Astrocyte (in vitro differentiated cells and primary cell): ENCODE measurements around the gene ADRA2A.

ENCODE experiments used
- EZH2 ChIP-seq: IDR thresholded peaks from 2 replicates; pipeline ENCODE4 v1.6.1; 2012; ENCODE audit warnings: mild to moderate bottlenecking, low read length, inconsistent platforms; ENCODE audit not compliant: insufficient read depth
- TF ChIP-seq, protein P1 (sequence below): IDR thresholded peaks from 2 replicates; pipeline ENCODE4 v1.5.1; 2011; ENCODE audit warnings: low read depth, mild to moderate bottlenecking, inconsistent platforms, low read length, moderate library complexity; ENCODE audit not compliant: insufficient read depth

DNA sequence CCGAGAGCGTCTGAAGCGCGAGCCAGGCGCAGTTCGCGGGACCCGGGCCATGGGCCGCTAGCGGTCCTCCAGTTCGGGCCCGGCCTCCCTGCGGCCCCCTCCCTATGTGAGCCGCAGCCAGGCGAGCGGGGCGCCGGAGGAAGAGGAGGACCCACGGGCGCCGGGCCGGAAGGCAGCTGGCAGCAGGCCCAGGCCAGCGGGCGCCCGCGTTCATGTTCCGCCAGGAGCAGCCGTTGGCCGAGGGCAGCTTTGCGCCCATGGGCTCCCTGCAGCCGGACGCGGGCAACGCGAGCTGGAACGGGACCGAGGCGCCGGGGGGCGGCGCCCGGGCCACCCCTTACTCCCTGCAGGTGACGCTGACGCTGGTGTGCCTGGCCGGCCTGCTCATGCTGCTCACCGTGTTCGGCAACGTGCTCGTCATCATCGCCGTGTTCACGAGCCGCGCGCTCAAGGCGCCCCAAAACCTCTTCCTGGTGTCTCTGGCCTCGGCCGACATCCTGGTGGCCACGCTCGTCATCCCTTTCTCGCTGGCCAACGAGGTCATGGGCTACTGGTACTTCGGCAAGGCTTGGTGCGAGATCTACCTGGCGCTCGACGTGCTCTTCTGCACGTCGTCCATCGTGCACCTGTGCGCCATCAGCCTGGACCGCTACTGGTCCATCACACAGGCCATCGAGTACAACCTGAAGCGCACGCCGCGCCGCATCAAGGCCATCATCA is 1.1 kb downstream of the ADRA2A start:
- TF ChIP-seq, protein P1, sequence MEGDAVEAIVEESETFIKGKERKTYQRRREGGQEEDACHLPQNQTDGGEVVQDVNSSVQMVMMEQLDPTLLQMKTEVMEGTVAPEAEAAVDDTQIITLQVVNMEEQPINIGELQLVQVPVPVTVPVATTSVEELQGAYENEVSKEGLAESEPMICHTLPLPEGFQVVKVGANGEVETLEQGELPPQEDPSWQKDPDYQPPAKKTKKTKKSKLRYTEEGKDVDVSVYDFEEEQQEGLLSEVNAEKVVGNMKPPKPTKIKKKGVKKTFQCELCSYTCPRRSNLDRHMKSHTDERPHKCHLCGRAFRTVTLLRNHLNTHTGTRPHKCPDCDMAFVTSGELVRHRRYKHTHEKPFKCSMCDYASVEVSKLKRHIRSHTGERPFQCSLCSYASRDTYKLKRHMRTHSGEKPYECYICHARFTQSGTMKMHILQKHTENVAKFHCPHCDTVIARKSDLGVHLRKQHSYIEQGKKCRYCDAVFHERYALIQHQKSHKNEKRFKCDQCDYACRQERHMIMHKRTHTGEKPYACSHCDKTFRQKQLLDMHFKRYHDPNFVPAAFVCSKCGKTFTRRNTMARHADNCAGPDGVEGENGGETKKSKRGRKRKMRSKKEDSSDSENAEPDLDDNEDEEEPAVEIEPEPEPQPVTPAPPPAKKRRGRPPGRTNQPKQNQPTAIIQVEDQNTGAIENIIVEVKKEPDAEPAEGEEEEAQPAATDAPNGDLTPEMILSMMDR: no peak
- peak; percentile 96 for TF ChIP-seq EZH2
